Heart left ventricle (tissue), 16 donors: ENCODE measurements around the gene TMEM225. TPM values are rescaled to one million over a fixed set of nuclear protein-coding genes. Genes with fewer than 3 reads are reported as not detected.
A peak's percentile ranks its signal among the peaks of the same experiment; 100 is the strongest.

ENCODE experiments used
- ATAC-seq, 4 donors: fragments of 200-7000 bp; cut with Tn5 transposase; one replicate each; pipeline ENCODE4 v1.9.1; 2020 to 2022; ENCODE audit warnings: moderate library complexity in 4 of 4, mild to moderate bottlenecking in 3 of 4, moderate number of reproducible peaks in 1 of 4
- DNase-seq, 5 donors: peaks; one replicate each; pipeline ENCODE4 v3.0.0-alpha.2; 2020
- H3K27ac ChIP-seq, 12 donors: fragments of 200-600 bp; sonication (generic) in 4 of 12; one replicate each; pipeline versions ENCODE4 v1.5.0 to v1.8.0; 2016 to 2022; ENCODE audit warnings: mild to moderate bottlenecking in 2 of 12
- H3K27me3 ChIP-seq, 9 donors: fragments of 200-600 bp; sonication (generic) in 2 of 9; one replicate each; pipeline versions ENCODE4 v1.5.1 to v1.8.0; 2016 to 2022; ENCODE audit warnings: mild to moderate bottlenecking in 3 of 9
- H3K36me3 ChIP-seq, 9 donors: fragments of 200-600 bp; sonication (generic) in 2 of 9; one replicate each; pipeline versions ENCODE4 v1.5.0 to v1.8.0; 2018 to 2022; ENCODE audit warnings: mild to moderate bottlenecking in 2 of 9
- H3K4me1 ChIP-seq, 12 donors: fragments of 200-600 bp; sonication (generic) in 4 of 12; one replicate each; pipeline versions ENCODE4 v1.5.0 to v1.8.0; 2016 to 2022; ENCODE audit warnings: mild to moderate bottlenecking in 3 of 12
- H3K4me3 ChIP-seq, 12 donors: fragments of 200-600 bp; sonication (generic) in 4 of 12; one replicate each; pipeline versions ENCODE4 v1.5.0 to v1.8.0; 2017 to 2022; ENCODE audit warnings: mild to moderate bottlenecking in 9 of 12, moderate library complexity in 4 of 12
- H3K9me3 ChIP-seq, 12 donors: fragments of 200-600 bp; sonication (generic) in 4 of 12; one replicate each; pipeline versions ENCODE4 v1.5.0 to v1.8.0; 2016 to 2022; ENCODE audit warnings: mild to moderate bottlenecking in 1 of 12
- CTCF ChIP-seq, 12 donors: fragments of 200-600 bp; sonication (generic) in 4 of 12; IDR thresholded peaks; one replicate each; pipeline versions ENCODE4 v1.5.0 to v1.8.0; 2018 to 2022; ENCODE audit warnings: antibody characterized with exemption in 12 of 12, mild to moderate bottlenecking in 5 of 12
- POLR2A ChIP-seq, 2 donors: fragments of 450-650 bp; IDR thresholded peaks; one replicate each; pipeline ENCODE4 v1.6.1; 2017; ENCODE audit warnings: antibody characterized with exemption in 2 of 2, mild to moderate bottlenecking in 2 of 2, moderate library complexity in 2 of 2
- WGBS, 4 donors: extraction: QIAGEN DNeasy Blood & Tissue Kit in 2 of 4; methylation state at CpG; one replicate each; pipeline versions ENCODE4 v1.1.5 to v1.1.7; 2013 to 2018; 5-methylcytosine and 5-hydroxymethylcytosine counted together
- intact Hi-C, 10 donors: fragments of 100-400 bp; cut with DNase I; formaldehyde crosslinking; loops; one replicate each; pipeline versions ENCODE4 v1.11.1 to v1.14.2; 2022
- polyA plus RNA-seq, 2 donors: library from polyadenylated mRNA; stranded (reverse); fragments of 200-250 nt; gene quantifications; one replicate each; pipeline ENCODE4 v1.2.3, GENCODE V29; 2013
- total RNA-seq, 9 donors: library from RNA; depleted of rRNA in 2 of 9; stranded (reverse); fragments of >200 nt in 2 of 9; fragmentation: NEBNext Ultra II Directional in 3 of 9; extraction: Animal tissue kit (Norgen Biotek cat#: 25700) in 3 of 9; gene quantifications; one replicate each; pipeline versions ENCODE4 v1.1.0 to v1.2.4, GENCODE V29; 2016 to 2023
- donor health status: ischemic (EF 13 %, LVEDD 7.1; RV severe dilation, severe dysfunction).
- donor health status: healthy with polysubstance abuse.
- donor health status: DM: no; HTN: yes; CAD: no.
- donor health status: DM: no; HTN: no; CAD: no.
- donor health status: ischemic (EF 25% LVEDD 6.9; RV normal size, moderate dysfunction).
- donor health status: ischemic (EF 25% LVEDD 5.7; RV mildly dilated, moderate dysfunction).
- donor health status: healthy.
- donor health status: DM: yes; HTN: yes; CAD: no.
- donor health status: ischemic (EF 35%, LVEDD 5.7; RV mildly dilated, moderate dysfunction).
- donor health status: nonischemic (EF 11% LVEDD 7.7; RV severe dilation, severe dysfunction).
- donor health status: DM: yes; HTN: yes; CAD: no.
- donor health status: PGD.
- donor health status: ischemic (EF 29% LVEDD 5.4; RV normal size, mild dysfunction).
- donor health status: nonischemic (EF 23%, LVEDD 6.1; RV moderate dilation, normal function).

TMEM225 gene
- total and polyA plus RNA-seq, 11 donors = not detected

GRCh38 chr11:123856444-123856843 is 29.0 kb downstream of the TMEM225 start:
- 81 to 83% (median 82%) methylated on average over 2 of the region's 2 CpGs for WGBS, 4 donors
- intact Hi-C loops = no loop called here
- Histone ChIP-seq H3K27ac (no peak overlapping the region), H3K4me1 (no peaks in the 10 kb centered on the region), H3K4me3 (no peak overlapping the region), H3K9me3 (peaks cover 0 to 15% (median 0%) of the 10 kb centered on the region in 12 donors), H3K27me3 (no peaks in the 10 kb centered on the region), H3K36me3 (no peaks in the 10 kb centered on the region)
- ATAC-seq (no peak), DNase-seq (no peak)
- TF ChIP-seq CTCF (IDR thresholded peaks at IDR 0.05) (no peak), POLR2A (IDR thresholded peaks at IDR 0.05) (no peak)

GRCh38 chr11:123853038-123853437 is 32.4 kb downstream of the TMEM225 start:
- H3K27ac ChIP-seq = no peak overlapping the region
- TF ChIP-seq POLR2A (IDR thresholded peaks at IDR 0.05) = no peak
- no peak for TF ChIP-seq CTCF (IDR thresholded peaks at IDR 0.05)
- H3K27me3 ChIP-seq = no peaks in the 10 kb centered on the region
- H3K4me1 ChIP-seq = no peaks in the 10 kb centered on the region
- intact Hi-C loops = no loop called here
- 88 to 100% (median 97%) methylated on average over 1 to 2 of the region's 2 CpGs for WGBS, 4 donors
- no peaks in the 10 kb centered on the region for H3K36me3 ChIP-seq
- no peak overlapping the region for H3K4me3 ChIP-seq
- DNase-seq (no peak), ATAC-seq (no peak)
- peaks cover 0 to 15% (median 0%) of the 10 kb centered on the region in 12 donors for H3K9me3 ChIP-seq

- DNase-seq = no peak
- no peak for ATAC-seq
- Histone ChIP-seq H3K4me3 (no peak overlapping the region), H3K4me1 (no peaks in the 10 kb centered on the region), H3K27ac (no peak overlapping the region), H3K27me3 (no peaks in the 10 kb centered on the region), H3K9me3 (peaks cover 0 to 14% (median 0%) of the 10 kb centered on the region in 12 donors), H3K36me3 (no peaks in the 10 kb centered on the region)
- intact Hi-C loops = no loop called here
- TF ChIP-seq POLR2A (IDR thresholded peaks at IDR 0.05) (no peak), CTCF (IDR thresholded peaks at IDR 0.05) (no peak)
Observed at GRCh38 chr11:123852321-123852720, 33.1 kb downstream of the TMEM225 start.

GRCh38 chr11:123851110-123851509 is 34.4 kb downstream of the TMEM225 start:
- peak in 1 of 4 donors; percentile 33 for ATAC-seq

More at GRCh38 chr11:123851110-123851509, 34.4 kb downstream of the TMEM225 start:
- Histone ChIP-seq H3K36me3 (no peaks in the 10 kb centered on the region), H3K27me3 (no peaks in the 10 kb centered on the region), H3K27ac (no peak overlapping the region), H3K4me1 (no peaks in the 10 kb centered on the region), H3K4me3 (no peak overlapping the region), H3K9me3 (peaks cover 0 to 6% (median 0%) of the 10 kb centered on the region in 12 donors)
- TF ChIP-seq CTCF (IDR thresholded peaks at IDR 0.05) (no peak), POLR2A (IDR thresholded peaks at IDR 0.05) (no peak)
- intact Hi-C loops = no loop called here
- WGBS, 4 donors = 81 to 92% (median 92%) methylated on average over 4 of the region's 4 CpGs
- DNase-seq = no peak
